Right ventricle myocardium superior (tissue), 1 donor: ENCODE data around the gene HOXD8. TPM values are rescaled to one million over a fixed set of nuclear protein-coding genes. Genes with fewer than 3 reads are reported as not detected.

Experiments used
- ATAC-seq: fragments of 200-7000 bp; cut with Tn5 transposase; one replicate; pipeline ENCODE4 v1.9.1; 2020; ENCODE audit warnings: mild to moderate bottlenecking; ENCODE audit not compliant: poor library complexity
- DNase-seq: peaks from one replicate; pipeline ENCODE4 v3.0.0-alpha.2; 2020
- intact Hi-C: fragments of 100-400 bp; cut with DNase I; formaldehyde crosslinking; loops from one replicate; pipeline ENCODE4 v1.11.2; 2022
- total RNA-seq: library from RNA; stranded (reverse); fragmentation: NEBNext Ultra II Directional; extraction: Animal tissue kit (Norgen Biotek cat#: 25700); gene quantifications from one replicate; pipeline ENCODE4 v1.2.1, GENCODE V29; 2021
- donor health status: DM: no; HTN: yes; CAD: no; lungs with severe emphysema.

Gene HOXD8
- total RNA-seq, 1 donor from 2014 or later, result 0.32 TPM

DNA sequence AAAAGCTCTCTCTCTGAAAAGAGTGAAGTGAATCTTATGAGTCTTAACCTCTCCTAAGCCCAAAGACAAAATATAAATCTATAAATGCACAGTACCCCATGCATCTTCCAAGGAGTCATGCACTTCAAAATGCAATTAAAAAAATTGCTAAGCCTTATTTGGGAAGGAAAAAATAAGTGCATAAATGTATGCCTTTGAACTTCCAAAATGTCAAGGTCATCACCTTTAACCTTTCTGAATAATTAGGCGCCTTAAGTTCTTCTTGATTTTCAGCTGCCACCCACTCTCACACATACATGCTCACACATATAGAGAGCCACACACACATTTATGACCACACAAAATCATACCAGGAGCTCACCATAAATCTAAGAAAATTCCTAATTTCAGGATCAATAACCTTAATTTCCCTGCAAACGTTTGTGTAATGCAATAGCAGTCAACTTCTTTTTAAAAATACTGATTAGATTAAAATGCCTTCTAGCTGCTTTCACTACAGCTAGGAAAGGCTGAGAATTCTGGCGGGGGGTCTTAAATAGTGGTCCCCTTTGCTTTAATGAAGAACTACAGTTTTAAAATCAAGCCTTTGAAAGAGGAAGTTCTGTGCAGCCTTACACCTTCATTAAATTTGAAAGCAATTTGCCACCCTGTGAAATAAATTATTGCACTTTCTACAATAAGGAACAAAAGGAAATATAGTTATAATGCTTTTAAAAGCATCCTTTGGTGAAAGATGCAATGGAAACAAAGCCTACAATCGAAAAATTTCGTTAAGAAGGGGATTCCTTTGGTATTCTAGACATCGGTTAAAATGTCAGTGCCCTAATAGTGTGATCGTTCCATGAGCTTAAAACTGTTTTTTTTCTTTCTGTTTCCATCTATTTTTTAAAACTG is 18.8 kb upstream of the HOXD8 start:
- DNase-seq, result no peak
- intact Hi-C loops, result no loop called here
- no peak for ATAC-seq

- DNase-seq (no peak), ATAC-seq (no peak)
- intact Hi-C loops, result no loop called here
Observed at GRCh38 chr2:176111309-176111663, 18.2 kb upstream of the HOXD8 start.

DNA sequence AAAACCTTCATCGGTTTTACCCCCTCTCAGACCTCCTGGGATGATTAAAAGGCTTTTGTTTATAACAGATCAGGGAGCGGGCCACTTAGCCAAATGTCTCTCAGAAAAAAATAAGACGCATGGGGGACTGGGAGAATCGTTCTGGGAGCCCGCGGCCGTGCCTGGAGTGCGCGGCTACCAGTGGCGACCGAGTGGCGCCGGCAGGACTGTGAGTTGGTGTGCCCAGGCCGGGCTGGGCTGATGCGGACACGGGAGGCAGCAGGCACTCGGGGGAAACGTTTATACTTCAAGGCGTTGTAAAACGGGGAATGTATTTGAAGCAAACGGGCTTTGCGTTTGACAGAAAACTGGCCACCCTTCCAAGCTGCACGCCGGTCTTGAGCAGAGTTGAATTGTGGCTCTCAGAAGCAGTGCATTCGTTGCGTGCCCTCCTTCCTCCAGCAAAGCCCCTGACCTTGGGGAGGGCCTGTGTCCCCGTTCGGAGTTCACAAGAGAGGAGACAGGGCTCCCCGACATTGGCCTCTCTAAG is 17.6 kb upstream of the HOXD8 start:
- DNase-seq (no peak), ATAC-seq (no peak)
- intact Hi-C loops, result no loop called here

DNA sequence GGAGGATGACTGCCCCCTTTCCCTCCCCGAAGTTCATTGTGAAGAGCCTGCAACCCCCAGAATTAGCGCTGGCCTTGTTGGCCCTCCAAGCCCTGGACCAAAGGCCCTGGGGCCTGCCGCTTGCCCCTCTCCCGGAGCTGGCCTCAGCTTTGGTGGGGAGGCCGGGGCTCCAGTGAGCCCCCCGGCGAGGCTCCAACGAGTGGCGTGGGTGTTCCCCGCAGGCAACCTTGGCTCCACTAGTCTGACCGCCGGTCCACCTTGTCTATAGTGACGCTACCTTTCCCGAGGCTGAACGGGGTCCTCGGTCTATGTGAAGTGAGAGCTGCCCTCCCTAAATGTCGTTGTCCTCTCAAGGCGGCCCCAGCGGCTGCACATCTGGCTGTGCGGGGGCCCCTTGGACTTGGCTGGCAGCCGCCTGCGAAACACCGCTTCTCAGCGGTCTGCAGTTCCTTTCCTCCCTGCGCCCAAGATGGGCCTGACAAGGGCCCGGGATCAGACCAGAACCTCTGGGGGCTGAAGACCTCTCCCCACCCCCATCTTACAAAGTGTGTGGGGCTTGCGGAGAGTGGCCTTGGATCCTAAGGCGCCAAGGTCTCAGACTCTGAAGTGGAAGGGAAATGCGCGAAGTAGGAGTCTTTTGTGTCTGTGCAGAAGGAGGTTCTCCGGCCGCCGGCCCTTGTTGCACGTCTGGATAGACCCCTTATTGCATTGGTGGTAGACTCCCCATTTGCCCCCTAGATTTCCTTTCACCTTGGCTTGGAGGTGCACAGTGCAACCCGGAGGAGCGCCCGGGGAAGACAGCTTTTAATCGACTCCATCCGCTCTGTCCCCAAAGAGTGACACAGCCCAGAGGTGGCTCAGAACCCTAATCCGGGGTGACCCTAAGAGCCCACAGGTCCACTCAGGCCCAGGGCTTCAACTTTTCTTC is 16.9 kb upstream of the HOXD8 start:
- no peak for ATAC-seq
- no peak for DNase-seq
- intact Hi-C loops, result no loop called here

DNA sequence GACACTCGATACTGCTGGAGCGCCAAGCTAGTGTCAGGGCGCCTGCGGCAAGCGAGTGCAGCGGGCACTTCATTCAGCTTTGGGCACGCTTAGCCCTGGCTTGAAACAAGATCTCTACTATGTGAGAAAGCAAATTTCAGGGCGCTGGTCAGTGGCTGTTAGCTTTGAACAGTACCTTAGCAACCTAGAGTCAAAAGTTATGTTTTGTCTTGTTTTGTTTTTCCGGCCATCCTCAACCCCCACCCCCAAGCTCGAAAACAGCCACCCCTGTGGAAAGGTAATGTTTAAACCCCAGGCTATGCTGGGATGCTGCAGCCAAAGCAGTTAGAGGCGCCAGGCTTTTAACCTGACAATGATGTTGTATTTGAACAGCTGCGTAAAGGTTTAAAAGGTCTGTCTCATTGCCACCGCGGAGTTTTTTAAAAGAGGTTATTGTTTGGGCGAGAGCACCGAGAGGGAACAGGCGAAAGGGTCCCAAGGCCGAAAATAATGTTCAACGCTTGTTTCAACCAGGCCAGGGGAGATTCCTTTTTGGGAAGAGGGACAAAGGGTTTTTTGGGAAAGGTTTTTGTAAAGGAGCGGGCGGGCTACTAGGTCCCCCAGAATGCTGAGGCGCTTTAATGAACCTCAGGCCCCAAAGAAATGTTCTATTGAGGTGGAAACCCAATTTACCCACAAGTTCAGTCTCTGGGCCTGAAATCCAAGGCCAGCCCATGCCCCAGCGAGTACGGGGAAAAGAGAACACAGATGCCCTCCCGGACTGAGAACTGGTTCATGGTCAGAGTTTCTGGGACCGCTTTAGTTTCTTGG is 15.2 kb upstream of the HOXD8 start:
- intact Hi-C loops, result no loop called here
- ATAC-seq, result no peak
- DNase-seq, result no peak

GRCh38 chr2:176114930-176115625 is 14.4 kb upstream of the HOXD8 start:
- intact Hi-C loops, result no loop called here
- no peak for DNase-seq
- ATAC-seq, result no peak

DNA sequence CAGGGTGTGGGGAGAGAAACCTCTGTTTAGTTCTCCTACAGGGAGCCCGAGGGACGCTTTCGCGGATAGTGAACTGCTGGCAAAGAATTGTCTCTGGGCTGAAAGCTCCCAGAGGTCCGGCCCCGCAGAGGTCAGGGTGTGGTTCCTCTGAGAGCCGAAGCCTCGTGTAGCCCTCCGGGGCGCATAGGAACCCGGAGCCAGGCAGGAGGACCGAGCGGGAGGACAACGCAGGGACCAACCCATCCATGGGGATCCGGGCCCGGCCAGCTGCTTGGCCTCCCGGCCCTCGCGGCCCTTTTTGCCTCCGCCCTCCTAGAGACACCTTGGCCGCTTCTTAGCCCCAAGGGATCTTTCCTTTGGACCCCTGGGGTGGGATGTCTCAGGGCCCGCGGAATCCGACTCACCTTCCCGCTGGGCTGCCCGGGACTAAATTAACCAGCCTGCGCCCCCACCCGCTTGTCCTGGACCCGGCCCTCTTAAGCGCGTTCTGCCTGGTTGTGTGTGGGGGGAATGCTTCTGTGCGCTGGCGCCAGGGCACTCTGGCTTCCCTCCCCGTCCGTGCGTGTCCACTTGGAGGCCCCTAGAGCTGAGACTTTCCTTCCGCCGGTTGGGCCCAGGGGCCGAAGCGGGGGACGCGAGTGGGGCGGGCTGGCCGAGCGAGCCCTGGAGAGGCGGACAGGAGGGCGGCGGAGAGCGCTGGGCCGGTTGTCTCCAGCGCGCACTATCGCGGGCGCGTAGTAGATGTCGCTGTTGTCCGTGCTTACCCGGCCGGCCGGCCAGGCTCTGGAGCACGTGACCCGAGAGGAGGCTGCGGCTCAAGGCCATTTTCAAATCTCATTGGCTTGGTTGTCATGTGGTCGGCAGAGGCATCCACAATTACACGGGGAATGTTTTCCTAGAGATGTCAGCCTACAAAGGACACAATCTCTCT is 13.4 kb upstream of the HOXD8 start, which contains the start of gene HOXD10:
Gene HOXD10 (plus strand): TSS at position 896 of the 931 bp plus-strand sequence. CDS start 56 bp downstream, outside the sequence.
- DNase-seq, result no peak
- no peak for ATAC-seq
- intact Hi-C loops, result no loop called here

- intact Hi-C loops, result no loop called here
- no peak for ATAC-seq
- no peak for DNase-seq
Observed at GRCh38 chr2:176117162-176117822, 12.2 kb upstream of the HOXD8 start.

GRCh38 chr2:176117823-176118371 is 11.6 kb upstream of the HOXD8 start:
- ATAC-seq (no peak), DNase-seq (no peak)
- intact Hi-C loops, result no loop called here

DNA sequence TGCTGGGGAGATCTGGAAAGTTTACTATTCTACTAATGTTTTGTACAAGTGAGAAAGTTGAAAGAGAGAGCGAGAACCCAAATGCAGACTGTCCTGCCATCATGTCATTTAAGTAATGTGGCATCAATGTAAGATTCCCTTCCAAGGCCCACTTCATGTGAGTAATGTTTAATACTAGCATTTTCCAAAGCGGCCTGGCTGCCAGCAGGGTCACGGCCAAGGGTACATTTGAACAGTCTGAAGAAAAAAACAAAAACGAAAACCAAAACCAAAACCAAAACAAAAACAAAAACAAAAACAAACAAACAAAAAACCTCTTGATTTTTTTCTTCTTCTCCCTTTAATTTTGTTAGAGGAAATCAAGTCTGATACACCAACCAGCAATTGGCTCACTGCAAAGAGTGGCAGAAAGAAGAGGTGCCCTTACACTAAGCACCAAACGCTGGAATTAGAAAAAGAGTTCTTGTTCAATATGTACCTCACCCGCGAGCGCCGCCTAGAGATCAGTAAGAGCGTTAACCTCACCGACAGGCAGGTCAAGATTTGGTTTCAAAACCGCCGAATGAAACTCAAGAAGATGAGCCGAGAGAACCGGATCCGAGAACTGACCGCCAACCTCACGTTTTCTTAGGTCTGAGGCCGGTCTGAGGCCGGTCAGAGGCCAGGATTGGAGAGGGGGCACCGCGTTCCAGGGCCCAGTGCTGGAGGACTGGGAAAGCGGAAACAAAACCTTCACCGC is 10.7 kb upstream of the HOXD8 start:
- DNase-seq (no peak), ATAC-seq (no peak)
- intact Hi-C loops, result no loop called here

DNA sequence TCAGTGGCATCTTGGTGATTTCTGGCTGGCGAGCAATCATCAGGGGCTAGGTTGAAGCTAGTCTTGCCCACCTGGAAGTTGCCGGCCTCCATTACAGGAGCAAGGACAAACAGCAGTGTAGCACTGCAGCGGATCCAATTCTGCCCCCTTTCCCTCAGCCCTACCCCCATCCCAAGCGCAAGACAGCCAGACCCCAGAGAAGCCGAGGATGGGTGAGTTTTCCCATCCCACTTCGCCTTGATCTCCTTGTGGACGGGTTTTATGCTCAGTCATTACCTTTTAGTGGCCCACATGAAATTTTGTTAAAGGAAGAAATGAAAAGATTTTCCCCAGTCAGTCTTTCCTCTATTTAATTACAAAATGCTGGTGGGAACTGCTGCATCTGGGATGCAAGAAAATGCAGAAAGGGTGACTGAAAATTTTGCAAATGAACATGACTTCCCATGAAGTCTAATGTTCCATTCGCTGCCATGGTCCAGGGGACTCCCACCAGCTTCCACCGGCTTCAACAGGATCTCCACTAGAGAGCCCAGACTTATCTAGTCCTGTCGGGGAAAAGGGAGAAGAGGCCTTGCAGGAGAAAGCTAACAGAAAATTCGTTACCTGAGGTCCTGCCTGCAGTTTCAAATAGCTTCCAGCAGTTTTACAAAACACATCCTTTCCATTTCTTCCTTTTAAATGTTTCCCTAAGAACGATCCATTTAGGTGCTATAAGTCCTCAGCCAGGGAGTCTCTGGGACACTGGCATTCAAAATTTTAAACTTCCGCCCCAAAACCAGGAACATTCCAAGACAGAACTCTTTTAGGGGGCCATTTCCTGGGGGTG is 8.9 kb upstream of the HOXD8 start:
- DNase-seq, result no peak
- intact Hi-C loops, result loop anchor here (10.0 kb wide), 2 partner anchors 694 to 1024 kb away; no protein-coding TSS in a partner anchor
- no peak for ATAC-seq

GRCh38 chr2:176121190-176122051 is 8.1 kb upstream of the HOXD8 start:
- ATAC-seq, result no peak
- intact Hi-C loops, result loop anchor here (10.0 kb wide), 2 partner anchors 693 to 1023 kb away; no protein-coding TSS in a partner anchor
- DNase-seq, result no peak

DNA sequence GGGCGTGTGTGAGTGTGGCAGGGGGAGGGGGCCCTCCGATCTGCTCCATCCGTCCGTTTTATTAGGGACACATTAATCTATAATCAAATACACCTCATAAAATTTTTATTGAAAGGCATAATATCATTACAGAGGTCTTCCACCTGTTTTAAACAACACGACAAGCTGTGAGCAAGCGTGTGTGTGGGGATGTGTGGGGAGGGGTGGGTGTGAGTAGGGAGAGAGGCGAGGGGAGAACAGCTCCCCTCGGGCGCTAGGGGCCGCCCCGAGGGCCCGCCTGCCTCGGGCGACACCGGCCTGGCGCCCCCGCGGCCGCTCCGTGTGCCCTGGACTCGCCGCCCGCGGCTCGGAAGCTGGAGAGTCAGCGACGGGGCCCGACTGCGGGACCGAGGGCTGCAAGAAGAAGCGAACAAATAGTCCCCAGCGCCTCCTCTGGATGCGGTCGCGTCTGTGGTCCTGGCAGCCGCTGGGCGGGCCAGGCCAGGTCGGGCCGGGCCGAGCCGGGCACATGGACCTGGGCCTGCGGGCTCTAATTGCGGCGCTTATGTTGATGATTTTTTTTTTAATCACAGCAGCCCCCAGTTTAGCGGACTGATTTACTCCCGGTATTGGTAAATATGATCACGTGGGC is 7.3 kb upstream of the HOXD8 start:
- ATAC-seq (peak; percentile 12), DNase-seq (no peak)
- intact Hi-C loops, result loop anchor here (10.0 kb wide), 2 partner anchors 693 to 1023 kb away; no protein-coding TSS in a partner anchor
